Thyroid gland (tissue), 4 donors: ENCODE results near the gene ZFHX3. TPM values are rescaled to one million over a fixed set of nuclear protein-coding genes. Genes with fewer than 3 reads are reported as not detected.

ENCODE experiments used
- DNase-seq, 2 donors: peaks; one replicate each; pipeline ENCODE4 v3.0.0-alpha.2; 2019
- H3K27ac ChIP-seq, 3 donors: fragments of 200-600 bp; sonication (generic); 1 replicate in 2 of 3; 2 replicates in 1 of 3; pipeline ENCODE4 v1.5.1; 2016 to 2019; ENCODE audit warnings: mild to moderate bottlenecking in 1 of 3, moderate library complexity in 1 of 3
- H3K27me3 ChIP-seq: fragments of 200-600 bp; sonication (generic); one replicate; pipeline ENCODE4 v1.5.1; 2019
- H3K36me3 ChIP-seq, 2 donors: fragments of 200-600 bp; sonication (generic); one replicate each; pipeline ENCODE4 v1.5.1; 2016 to 2019
- H3K4me1 ChIP-seq, 2 donors: fragments of 200-600 bp; sonication (generic); one replicate each; pipeline ENCODE4 v1.5.1; 2017 to 2019
- H3K4me3 ChIP-seq, 3 donors: fragments of 200-600 bp; sonication (generic); replicated peaks in 1 of 3; 1 replicate in 2 of 3; 2 replicates in 1 of 3; pipeline ENCODE4 v1.5.1; 2016; ENCODE audit warnings: mild to moderate bottlenecking in 1 of 3
- H3K9me3 ChIP-seq: fragments of 200-600 bp; sonication (generic); one replicate; pipeline ENCODE4 v1.5.1; 2017
- POLR2A ChIP-seq, 2 donors: fragments of 450-650 bp; IDR thresholded peaks; one replicate each; pipeline ENCODE4 v1.6.1; 2017; ENCODE audit warnings: antibody characterized with exemption in 2 of 2, mild to moderate bottlenecking in 2 of 2, moderate library complexity in 1 of 2
- WGBS, 2 donors: methylation state at CpG; one replicate each; pipeline ENCODE4 v1.1.5; 2017; 5-methylcytosine and 5-hydroxymethylcytosine counted together
- intact Hi-C: fragments of 100-400 bp; cut with DNase I; formaldehyde crosslinking; loops from one replicate; pipeline ENCODE4 v1.15.1; 2023
- total RNA-seq, 4 donors: library from RNA; depleted of rRNA; stranded (reverse); fragments of >200 nt; gene quantifications; one replicate each; pipeline ENCODE4 v1.2.3, GENCODE V29; 2016
- TF ChIP-seq, protein P1 (sequence below), 6 experiments: fragments of 200-600 bp in 3 of 6; fragments of 450-650 bp in 3 of 6; sonication (generic) in 3 of 6; IDR thresholded peaks; one replicate each; pipeline ENCODE4 v1.5.1; 2016 to 2019; ENCODE audit warnings: antibody characterized with exemption in 6 of 6, mild to moderate bottlenecking in 2 of 6, inconsistent platforms in 1 of 6, moderate library complexity in 1 of 6

Gene ZFHX3
- total RNA-seq, 4 donors from 2014 or later: 27.4 to 92.9 (median 45.5) TPM

DNA sequence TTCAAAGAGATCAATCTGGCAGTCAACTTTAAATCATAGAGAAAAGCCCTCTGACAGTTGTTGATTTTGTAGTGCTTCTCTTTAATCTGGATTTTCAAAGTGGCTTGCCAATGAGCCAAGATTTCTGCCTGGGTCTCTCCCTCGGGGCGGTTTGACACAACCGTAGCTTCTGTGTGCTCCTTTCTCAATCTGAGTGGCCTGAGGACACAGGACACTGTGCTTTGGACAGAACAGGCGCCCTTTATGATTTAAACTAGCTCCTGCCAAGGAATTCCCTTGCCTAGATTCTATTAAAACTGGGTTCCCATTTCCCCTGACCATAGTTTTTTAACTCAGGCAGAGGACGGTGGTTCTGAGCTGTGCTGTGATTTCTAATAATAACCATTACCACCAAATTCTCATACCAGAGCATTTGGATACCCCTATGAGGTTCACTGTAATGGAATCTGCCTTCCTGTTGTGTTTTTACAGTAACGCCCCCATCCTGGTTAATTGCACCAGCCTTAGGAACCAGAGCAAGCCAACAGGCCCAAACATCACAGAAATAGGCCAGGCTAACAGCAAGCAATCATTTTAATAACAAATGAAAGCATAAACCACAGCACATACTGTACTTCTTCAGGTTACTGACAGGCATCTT lies 4.0 kb downstream of the ZFHX3 start:
- WGBS, 2 donors: 23 to 27% methylated on average over 6 of the region's 6 CpGs
- peak overlapping the region; percentile 98 to 99 (median 99) for H3K27ac ChIP-seq
- DNase-seq: peak; percentile 64 to 65
- no peaks in the 10 kb centered on the region for H3K27me3 ChIP-seq
- no peaks in the 10 kb centered on the region for H3K9me3 ChIP-seq
- TF ChIP-seq POLR2A (IDR thresholded peaks at IDR 0.05): peak in 1 of 2 donors; percentile 2
- TF ChIP-seq, protein P1, sequence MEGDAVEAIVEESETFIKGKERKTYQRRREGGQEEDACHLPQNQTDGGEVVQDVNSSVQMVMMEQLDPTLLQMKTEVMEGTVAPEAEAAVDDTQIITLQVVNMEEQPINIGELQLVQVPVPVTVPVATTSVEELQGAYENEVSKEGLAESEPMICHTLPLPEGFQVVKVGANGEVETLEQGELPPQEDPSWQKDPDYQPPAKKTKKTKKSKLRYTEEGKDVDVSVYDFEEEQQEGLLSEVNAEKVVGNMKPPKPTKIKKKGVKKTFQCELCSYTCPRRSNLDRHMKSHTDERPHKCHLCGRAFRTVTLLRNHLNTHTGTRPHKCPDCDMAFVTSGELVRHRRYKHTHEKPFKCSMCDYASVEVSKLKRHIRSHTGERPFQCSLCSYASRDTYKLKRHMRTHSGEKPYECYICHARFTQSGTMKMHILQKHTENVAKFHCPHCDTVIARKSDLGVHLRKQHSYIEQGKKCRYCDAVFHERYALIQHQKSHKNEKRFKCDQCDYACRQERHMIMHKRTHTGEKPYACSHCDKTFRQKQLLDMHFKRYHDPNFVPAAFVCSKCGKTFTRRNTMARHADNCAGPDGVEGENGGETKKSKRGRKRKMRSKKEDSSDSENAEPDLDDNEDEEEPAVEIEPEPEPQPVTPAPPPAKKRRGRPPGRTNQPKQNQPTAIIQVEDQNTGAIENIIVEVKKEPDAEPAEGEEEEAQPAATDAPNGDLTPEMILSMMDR (IDR thresholded peaks at IDR 0.05): no peak
- no peak overlapping the region for H3K4me3 ChIP-seq
- H3K4me1 ChIP-seq: peaks cover 65 to 85% of the 10 kb centered on the region in 2 donors
- H3K36me3 ChIP-seq: no peaks in the 10 kb centered on the region
- intact Hi-C loops: no loop called here

GRCh38 chr16:73042807-73043206 lies 5.1 kb downstream of the ZFHX3 start:
- TF ChIP-seq, protein P1 (IDR thresholded peaks at IDR 0.05): no peak
- no peak for TF ChIP-seq POLR2A (IDR thresholded peaks at IDR 0.05)
- intact Hi-C loops: no loop called here
- no peaks in the 10 kb centered on the region for H3K9me3 ChIP-seq
- no peaks in the 10 kb centered on the region for H3K27me3 ChIP-seq
- WGBS, 2 donors: 81 to 83% methylated on average over 4 of the region's 4 CpGs
- H3K27ac ChIP-seq: peak overlapping the region; percentile 98 to 99 (median 99)
- no peak overlapping the region for H3K4me3 ChIP-seq
- DNase-seq: peak in 1 of 2 donors; percentile 3
- peaks cover 66 to 90% of the 10 kb centered on the region in 2 donors for H3K4me1 ChIP-seq
- H3K36me3 ChIP-seq: no peaks in the 10 kb centered on the region

GRCh38 chr16:73041676-73042075 lies 6.3 kb downstream of the ZFHX3 start:
- 75 to 80% methylated on average over 4 of the region's 4 CpGs for whole genome bisulfite sequencing, 2 donors
- no peaks in the 10 kb centered on the region for H3K27me3 ChIP-seq
- H3K4me3 ChIP-seq: no peak overlapping the region
- H3K36me3 ChIP-seq: no peaks in the 10 kb centered on the region
- peak overlapping the region in 2 of 3 donors; percentile 99 for H3K27ac ChIP-seq
- H3K9me3 ChIP-seq: no peaks in the 10 kb centered on the region
- peaks cover 71 to 94% of the 10 kb centered on the region in 2 donors for H3K4me1 ChIP-seq
- DNase-seq: no peak
- no peak for TF ChIP-seq POLR2A (IDR thresholded peaks at IDR 0.05)
- TF ChIP-seq, protein P1 (IDR thresholded peaks at IDR 0.05): no peak
- intact Hi-C loops: no loop called here

DNA sequence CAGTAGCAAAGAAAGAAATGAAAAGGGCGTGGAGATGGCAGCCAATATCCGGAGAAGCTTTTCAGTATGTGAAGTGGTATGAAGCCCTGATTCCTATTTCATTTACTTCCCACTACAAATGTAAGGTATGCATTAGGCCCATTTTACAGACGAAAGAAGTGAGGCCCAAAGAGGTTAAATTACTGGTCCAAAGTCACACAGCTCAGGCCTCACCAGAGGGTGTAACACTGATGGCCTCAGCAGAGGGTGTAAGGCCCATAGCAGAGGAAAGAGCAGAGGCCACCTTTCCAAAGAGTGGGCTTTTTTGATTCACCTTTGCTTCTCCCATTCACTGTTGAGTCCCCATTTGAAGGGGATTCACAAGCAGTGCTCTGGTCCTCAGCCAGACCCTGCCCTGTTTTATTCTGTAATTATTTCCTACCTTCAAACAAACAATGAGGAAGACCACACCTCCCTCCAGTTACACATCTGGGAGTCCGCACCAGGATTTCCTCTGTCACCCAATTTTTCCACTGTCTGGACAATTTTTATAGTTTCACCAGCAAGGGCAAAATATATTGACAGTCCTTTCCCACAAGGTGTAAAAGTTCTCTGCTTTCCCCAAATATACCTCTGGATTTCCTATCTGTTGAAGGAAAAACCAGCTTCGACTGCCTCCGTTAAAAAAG lies 7.1 kb downstream of the ZFHX3 start:
- H3K27ac ChIP-seq: peak overlapping the region; percentile 54 to 71 (median 70)
- no peaks in the 10 kb centered on the region for H3K36me3 ChIP-seq
- intact Hi-C loops: no loop called here
- no peak for DNase-seq
- H3K4me1 ChIP-seq: peaks cover 68 to 92% of the 10 kb centered on the region in 2 donors
- H3K9me3 ChIP-seq: no peaks in the 10 kb centered on the region
- H3K4me3 ChIP-seq: no peak overlapping the region
- no peaks in the 10 kb centered on the region for H3K27me3 ChIP-seq
- WGBS, 2 donors: 88 to 89% methylated on average over 6 of the region's 6 CpGs
- TF ChIP-seq POLR2A (IDR thresholded peaks at IDR 0.05): no peak
- TF ChIP-seq, protein P1 (IDR thresholded peaks at IDR 0.05): no peak

DNA sequence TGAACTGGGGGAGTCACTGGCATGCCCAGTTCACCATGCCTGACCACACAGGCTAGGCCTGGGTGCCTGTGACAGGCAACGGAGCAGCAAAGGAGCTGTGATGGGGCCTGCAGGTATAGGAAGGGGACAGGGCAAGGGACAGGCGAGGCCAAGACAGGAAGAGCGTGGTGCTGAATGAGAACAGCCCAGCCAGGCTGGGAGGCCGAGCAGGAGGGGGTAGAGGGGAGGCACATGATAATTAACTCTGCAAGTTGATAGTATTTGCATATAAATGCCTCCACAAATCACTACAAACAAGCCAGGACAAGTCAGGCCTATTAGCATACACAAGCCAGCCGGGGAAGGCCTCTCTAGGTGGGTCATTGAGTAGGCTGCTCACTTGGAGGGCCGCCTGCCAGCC lies 7.8 kb downstream of the ZFHX3 start:
- 60 to 72% methylated on average over 5 to 6 of the region's 6 CpGs for WGBS, 2 donors
- peak in 1 of 2 donors; percentile 51 for DNase-seq
- Histone ChIP-seq H3K27ac (peak overlapping the region; percentile 54 to 71 (median 70)), H3K9me3 (no peaks in the 10 kb centered on the region), H3K36me3 (no peaks in the 10 kb centered on the region), H3K4me3 (no peak overlapping the region), H3K27me3 (no peaks in the 10 kb centered on the region), H3K4me1 (peaks cover 70 to 92% of the 10 kb centered on the region in 2 donors)
- no peak for TF ChIP-seq POLR2A (IDR thresholded peaks at IDR 0.05)
- TF ChIP-seq, protein P1 (IDR thresholded peaks at IDR 0.05): no peak
- intact Hi-C loops: no loop called here
